HepG2 (cell line): ENCODE results near the gene ANKRD40. TPM values are rescaled to one million over a fixed set of nuclear protein-coding genes. Genes with fewer than 3 reads are reported as not detected.

Experiments
- CBFB ChIP-seq: sonication (generic); formaldehyde crosslinking; IDR thresholded peaks from 2 replicates; pipeline ENCODE4 v1.4.0; 2020; ENCODE audit warnings: missing genetic modification reagents
- CC2D1A ChIP-seq: sonication (generic); formaldehyde crosslinking; IDR thresholded peaks from 2 replicates; pipeline ENCODE4 v1.8.1; 2023; ENCODE audit warnings: mild to moderate bottlenecking, missing genetic modification reagents
- CREB1 ChIP-seq, 2 experiments: fragments of 450-650 bp in 1 of 2; IDR thresholded peaks; 2 replicates each; pipeline ENCODE4 v1.6.1; 2016 to 2017; ENCODE audit warnings: control low read depth in 1 of 2, mild to moderate bottlenecking in 1 of 2, missing compliant biosample characterization in 1 of 2, missing genetic modification characterization in 1 of 2
- ELK4 ChIP-seq: sonication (generic); formaldehyde crosslinking; IDR thresholded peaks from 2 replicates; pipeline ENCODE4 v1.9.0; 2021; ENCODE audit warnings: missing genetic modification reagents, borderline replicate concordance
- FOXC1 ChIP-seq: sonication (generic); formaldehyde crosslinking; IDR thresholded peaks from 2 replicates; pipeline ENCODE4 v1.8.0; 2022; ENCODE audit warnings: mild to moderate bottlenecking, missing genetic modification reagents, borderline replicate concordance
- FOXP4 ChIP-seq: sonication (generic); formaldehyde crosslinking; IDR thresholded peaks from 2 replicates; pipeline ENCODE4 v1.4.0; 2020; ENCODE audit warnings: missing genetic modification reagents
- HBP1 ChIP-seq: IDR thresholded peaks from 2 replicates; pipeline ENCODE4 v1.6.1; 2016; ENCODE audit warnings: low read depth, control low read depth
- IKZF4 ChIP-seq: sonication (generic); formaldehyde crosslinking; IDR thresholded peaks from 2 replicates; pipeline ENCODE4 v1.5.1; 2020; ENCODE audit warnings: borderline replicate concordance, mild to moderate bottlenecking, low read depth, missing genetic modification reagents; ENCODE audit errors: not compliant biosample characterization
- KDM2A ChIP-seq: sonication (generic); formaldehyde crosslinking; IDR thresholded peaks from 2 replicates; pipeline ENCODE4 v1.4.0; 2020; ENCODE audit warnings: low read depth, missing genetic modification reagents, borderline replicate concordance
- KMT2A ChIP-seq: sonication (generic); formaldehyde crosslinking; IDR thresholded peaks from 2 replicates; pipeline ENCODE4 v1.4.0; 2020; ENCODE audit warnings: missing genetic modification reagents
- NCOR1 ChIP-seq: fragments of 200-600 bp; sonication (generic); IDR thresholded peaks from 2 replicates; pipeline ENCODE4 v1.7.0; 2017; ENCODE audit warnings: antibody characterized with exemption, low read length, borderline replicate concordance
- SPEN ChIP-seq: sonication (generic); formaldehyde crosslinking; IDR thresholded peaks from 2 replicates; pipeline ENCODE4 v1.5.1; 2020; ENCODE audit warnings: low read depth, mild to moderate bottlenecking, missing genetic modification reagents
- TCF12 ChIP-seq, 2 experiments: fragments of 450-650 bp in 1 of 2; sonication (generic) in 1 of 2; formaldehyde crosslinking in 1 of 2; IDR thresholded peaks; 2 replicates each; pipeline versions ENCODE4 v1.6.1 to v1.8.0; 2017 to 2022; ENCODE audit warnings: antibody characterized with exemption in 1 of 2, mild to moderate bottlenecking in 1 of 2, missing genetic modification reagents in 1 of 2, moderate library complexity in 1 of 2
- TFAP4 ChIP-seq: sonication (generic); IDR thresholded peaks from 2 replicates; pipeline ENCODE4 v1.6.1; 2016; ENCODE audit warnings: low read depth, borderline replicate concordance
- THAP8 ChIP-seq: sonication (generic); formaldehyde crosslinking; IDR thresholded peaks from 2 replicates; pipeline ENCODE4 v1.5.1; 2020; ENCODE audit warnings: missing genetic modification reagents, mild to moderate bottlenecking, borderline replicate concordance
- ZNF180 ChIP-seq: sonication (generic); formaldehyde crosslinking; IDR thresholded peaks from 2 replicates; pipeline ENCODE4 v1.4.0; 2020; ENCODE audit warnings: low read depth, missing genetic modification reagents, borderline replicate concordance
- ZNF263 ChIP-seq: sonication (generic); formaldehyde crosslinking; IDR thresholded peaks from 2 replicates; pipeline ENCODE4 v1.4.0; 2020; ENCODE audit warnings: missing genetic modification reagents
- ZNF317 ChIP-seq: sonication (generic); formaldehyde crosslinking; IDR thresholded peaks from 2 replicates; pipeline ENCODE4 v1.5.0; 2020; ENCODE audit warnings: mild to moderate bottlenecking, missing genetic modification reagents
- ZNF546 ChIP-seq: sonication (generic); formaldehyde crosslinking; conservative IDR thresholded peaks from 2 replicates; pipeline ENCODE4 v1.8.1; 2023; ENCODE audit warnings: mild to moderate bottlenecking, missing genetic modification reagents
- ZNF7 ChIP-seq: IDR thresholded peaks from 2 replicates; pipeline ENCODE4 v1.6.1; 2016; ENCODE audit warnings: missing biosample characterization, missing genetic modification reagents
- ZNF841 ChIP-seq: sonication (generic); formaldehyde crosslinking; IDR thresholded peaks from 2 replicates; pipeline ENCODE4 v1.8.1; 2023; ENCODE audit warnings: missing genetic modification reagents, borderline replicate concordance
- polyA plus RNA-seq, 8 experiments: library from polyadenylated mRNA; depleted of rRNA in 3 of 8; stranded (reverse) in 7 of 8; unstranded in 1 of 8; fragments of >200 nt; fragmentation: Illumina TruSeq in 4 of 8; extraction: Trizol in 4 of 8; gene quantifications; 2 replicates each; pipeline versions ENCODE4 v1.2.1 to v1.2.3, GENCODE V29; 2011 to 2016; ENCODE audit warnings: low read depth in 4 of 8, missing spikeins in 1 of 8, mixed read lengths in 1 of 8; ENCODE audit not compliant: insufficient read depth in 1 of 8
- total RNA-seq, 5 experiments: library from RNA; depleted of rRNA; stranded (reverse); fragments of >200 nt; fragmentation: Illumina TruSeq; extraction: Trizol; gene quantifications; 2 replicates each; pipeline ENCODE4 v1.2.3, GENCODE V29; 2016; ENCODE audit warnings: low read depth in 1 of 5

Gene ANKRD40
- total and polyA plus RNA-seq, 2 of the 13 experiments (the other 11 are each of a cell fraction or from before 2014, with no cell fraction given), result 35.0 to 46.4 TPM

- TF ChIP-seq FOXP4 (CRISPR knock-in tag) (peak; percentile 68), THAP8 (CRISPR knock-in tag) (no peak), CC2D1A (no peak), TCF12 (IDR thresholded peaks at IDR 0.05) (no peak), TCF12 (CRISPR knock-in tag; IDR thresholded peaks at IDR 0.05) (no peak), NCOR1 (peak; percentile 51; the same call in 1 of the 2 replicates), IKZF4 (CRISPR knock-in tag) (no peak), ZNF841 (CRISPR knock-in tag) (no peak), ELK4 (CRISPR knock-in tag) (no peak), FOXC1 (CRISPR knock-in tag) (no peak), TFAP4 (peak; percentile 63; the same call in 1 of the 2 replicates), ZNF263 (CRISPR knock-in tag) (no peak), SPEN (CRISPR knock-in tag) (0 out of 2 replicates have a peak, but pooled peaks have one; percentile 15), KMT2A (CRISPR knock-in tag) (0 out of 2 replicates have a peak, but pooled peaks have one; percentile 35), ZNF7 (CRISPR knock-in tag) (no peak), ZNF317 (CRISPR knock-in tag) (0 out of 2 replicates have a peak, but pooled peaks have one; percentile 62), HBP1 (CRISPR knock-in tag) (peak; percentile 34; the same call in 1 of the 2 replicates), ZNF180 (no peak), KDM2A (CRISPR knock-in tag) (peak; percentile 63), CREB1 (IDR thresholded peaks at IDR 0.05) (no peak), CREB1 (CRISPR knock-in tag; IDR thresholded peaks at IDR 0.05) (no peak), ZNF546 (no peak), CBFB (CRISPR knock-in tag) (no peak)
Observed at GRCh38 chr17:50661795-50662391, 45.8 kb downstream of the ANKRD40 start (continued).
